Right kidney (tissue), 9 donors: ENCODE results near the gene SOWAHC.
"Not testable (repeated sequence)": the region's sequence is repeated elsewhere in the genome, so short reads cannot be mapped to it uniquely, and the experiment has no call there.

Experiments
- DNase-seq: peaks from one replicate; pipeline ENCODE4 v3.0.0-alpha.2; 2016
- long read RNA-seq, 8 donors: transcript quantifications; one replicate each; lab custom pipeline, GENCODE V29; 2026

The SOWAHC gene
- long read RNA-seq, donor 1, full-length matches to known transcripts, result 38 of 38 reads
- long read RNA-seq, donor 1, partial matches to known transcripts, result 0 of 38 reads
- long read RNA-seq, donor 1, other reads (novel, unspliced or antisense), result 0 of 38 reads
- long read RNA-seq, donor 2, full-length matches to known transcripts, result 15 of 15 reads
- long read RNA-seq, donor 2, partial matches to known transcripts, result 0 of 15 reads
- long read RNA-seq, donor 2, other reads (novel, unspliced or antisense), result 0 of 15 reads
- long read RNA-seq, donor 3, full-length matches to known transcripts, result 18 of 18 reads
- long read RNA-seq, donor 3, partial matches to known transcripts, result 0 of 18 reads
- long read RNA-seq, donor 3, other reads (novel, unspliced or antisense), result 0 of 18 reads
- long read RNA-seq, donor 4, full-length matches to known transcripts, result 30 of 30 reads
- long read RNA-seq, donor 4, partial matches to known transcripts, result 0 of 30 reads
- long read RNA-seq, donor 4, other reads (novel, unspliced or antisense), result 0 of 30 reads
- long read RNA-seq, donor 5, full-length matches to known transcripts, result 23 of 23 reads
- long read RNA-seq, donor 5, partial matches to known transcripts, result 0 of 23 reads
- long read RNA-seq, donor 5, other reads (novel, unspliced or antisense), result 0 of 23 reads
- long read RNA-seq, donor 6, full-length matches to known transcripts, result 32 of 32 reads
- long read RNA-seq, donor 6, partial matches to known transcripts, result 0 of 32 reads
- long read RNA-seq, donor 6, other reads (novel, unspliced or antisense), result 0 of 32 reads
- long read RNA-seq, donor 7, full-length matches to known transcripts, result 43 of 43 reads
- long read RNA-seq, donor 7, partial matches to known transcripts, result 0 of 43 reads
- long read RNA-seq, donor 7, other reads (novel, unspliced or antisense), result 0 of 43 reads
- long read RNA-seq, donor 8, full-length matches to known transcripts, result 26 of 26 reads
- long read RNA-seq, donor 8, partial matches to known transcripts, result 0 of 26 reads
- long read RNA-seq, donor 8, other reads (novel, unspliced or antisense), result 0 of 26 reads

GRCh38 chr2:109613922-109614714 is at the start of gene SOWAHC, which contains the start of gene SEPTIN10:
Gene SOWAHC (plus strand): TSS chr2:109614364. CDS start chr2:109614490, 126 bp downstream.
Gene SEPTIN10 (minus strand): TSS chr2:109613966. CDS start chr2:109613827, 139 bp downstream.
- DNase-seq, result peak; percentile 96

DNA sequence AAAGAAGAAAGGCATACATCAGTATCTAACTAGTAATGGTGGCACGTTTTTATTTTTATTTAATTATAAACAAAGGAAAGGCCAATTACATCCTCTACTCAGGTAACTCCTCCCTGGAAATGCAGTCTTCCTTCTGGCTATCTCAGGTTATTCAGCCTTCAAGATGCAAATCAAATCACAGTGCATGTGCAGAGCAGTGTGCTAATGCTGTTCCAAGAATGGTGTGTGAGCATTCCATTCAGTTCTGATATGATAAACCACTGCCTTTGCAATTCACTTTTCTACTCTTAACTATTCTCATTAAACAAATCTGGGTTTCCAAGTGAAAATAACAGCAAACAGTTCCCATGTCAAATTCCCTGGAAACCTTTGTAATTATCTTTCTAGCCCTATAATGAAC is 38.8 kb upstream of the SOWAHC start:
- DNase-seq, result no peak

- DNase-seq, result not testable (repeated sequence)
Measured at GRCh38 chr2:109577630-109578029, 36.5 kb upstream of the SOWAHC start.

GRCh38 chr2:109582928-109583895 is 31.0 kb upstream of the SOWAHC start:
- no peak for DNase-seq

DNA sequence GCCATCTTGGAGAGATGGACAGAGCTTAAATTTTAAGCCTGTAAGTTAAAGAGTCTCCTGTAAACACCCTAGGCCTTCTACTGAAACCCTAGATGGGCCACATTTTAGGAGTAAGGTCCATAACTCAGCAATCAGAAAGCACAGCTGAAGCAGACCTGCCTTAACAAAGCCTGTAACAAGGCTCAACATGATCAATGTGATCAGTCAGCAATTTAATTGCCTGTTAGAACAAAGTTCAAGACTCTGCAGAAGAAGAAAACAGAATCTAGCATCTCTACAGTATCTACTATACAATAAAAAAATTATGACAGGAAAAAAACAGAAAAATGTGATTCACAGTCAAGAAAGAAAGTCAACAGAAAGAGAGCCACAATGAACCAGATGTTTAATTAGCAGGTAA is 27.5 kb upstream of the SOWAHC start:
- no peak for DNase-seq

GRCh38 chr2:109591206-109591605 is 23.0 kb upstream of the SOWAHC start:
- no peak for DNase-seq

- DNase-seq, result no peak
Measured at GRCh38 chr2:109592905-109593304, 21.3 kb upstream of the SOWAHC start.

DNA sequence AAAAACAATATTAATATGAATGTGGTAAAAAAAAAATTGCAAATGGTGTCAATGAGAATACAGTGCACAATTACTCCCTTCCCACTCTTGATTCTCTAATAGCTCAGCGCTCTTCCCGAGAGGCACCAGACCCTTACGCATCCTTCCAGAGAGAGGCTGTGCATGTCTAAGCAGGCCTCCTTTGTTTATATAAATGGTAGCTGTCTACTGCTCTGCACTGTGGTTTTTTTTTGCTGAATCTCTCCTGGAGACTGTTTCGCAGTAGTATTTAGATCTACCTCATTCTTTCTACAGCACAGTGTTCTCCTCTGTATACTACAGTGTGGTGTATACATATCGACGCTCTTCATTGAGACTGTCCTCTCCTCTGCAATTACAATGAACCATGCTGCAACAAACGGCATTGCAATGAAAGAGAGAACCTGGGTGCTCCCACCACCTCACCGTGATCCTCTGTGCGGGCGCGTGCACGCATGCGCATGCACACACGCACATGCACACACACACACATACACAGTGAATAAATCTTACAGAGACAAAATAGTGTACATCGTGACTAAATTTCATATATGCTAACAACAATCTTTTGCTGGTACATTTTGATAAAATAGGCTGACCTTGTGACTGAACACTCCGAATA is 19.8 kb upstream of the SOWAHC start:
- no peak for DNase-seq

DNA sequence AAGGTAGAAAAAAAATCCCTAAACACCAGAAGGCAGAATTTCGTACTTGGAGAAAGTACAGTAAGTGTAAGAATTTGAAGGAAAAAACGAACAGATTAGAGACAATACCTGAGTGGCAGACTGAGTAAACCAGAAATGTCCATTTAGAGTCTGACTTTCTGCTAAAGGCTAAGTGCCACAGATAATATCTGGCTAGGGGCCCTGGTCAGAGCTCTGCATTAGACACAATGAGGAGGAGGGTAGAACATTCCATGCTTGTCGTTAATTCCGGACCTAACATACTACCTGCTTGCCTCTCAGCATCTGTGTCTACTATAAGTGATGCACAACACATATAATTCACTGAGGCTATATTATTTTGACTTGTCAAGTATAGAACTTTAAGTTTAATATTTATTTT is 18.5 kb upstream of the SOWAHC start:
- no peak for DNase-seq

DNA sequence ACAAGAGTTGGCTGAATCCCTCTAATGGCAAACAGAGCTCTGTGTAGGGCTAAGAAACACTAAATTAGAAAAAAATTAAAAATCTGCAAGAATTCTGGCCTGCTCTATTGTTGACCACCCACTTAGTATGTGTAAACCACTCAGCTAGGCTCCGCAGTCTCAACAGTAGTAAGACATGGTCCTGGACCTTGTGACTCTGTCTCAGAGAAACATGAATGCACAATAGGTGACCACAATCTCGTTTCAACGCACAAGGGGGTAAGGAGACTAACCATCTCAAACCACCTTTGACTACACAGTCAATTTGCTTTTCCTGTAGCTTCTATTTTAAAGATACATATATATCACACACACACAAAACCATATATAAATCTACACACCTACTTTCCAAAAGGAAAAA is 16.9 kb upstream of the SOWAHC start:
- no peak for DNase-seq

- no peak for DNase-seq
Measured at GRCh38 chr2:109601783-109602182, 12.4 kb upstream of the SOWAHC start.

GRCh38 chr2:109602617-109603188 is 11.5 kb upstream of the SOWAHC start:
- no peak for DNase-seq

GRCh38 chr2:109604597-109604996 is 9.6 kb upstream of the SOWAHC start:
- no peak for DNase-seq

- DNase-seq, result no peak
Measured at GRCh38 chr2:109607766-109608165, 6.4 kb upstream of the SOWAHC start.

DNA sequence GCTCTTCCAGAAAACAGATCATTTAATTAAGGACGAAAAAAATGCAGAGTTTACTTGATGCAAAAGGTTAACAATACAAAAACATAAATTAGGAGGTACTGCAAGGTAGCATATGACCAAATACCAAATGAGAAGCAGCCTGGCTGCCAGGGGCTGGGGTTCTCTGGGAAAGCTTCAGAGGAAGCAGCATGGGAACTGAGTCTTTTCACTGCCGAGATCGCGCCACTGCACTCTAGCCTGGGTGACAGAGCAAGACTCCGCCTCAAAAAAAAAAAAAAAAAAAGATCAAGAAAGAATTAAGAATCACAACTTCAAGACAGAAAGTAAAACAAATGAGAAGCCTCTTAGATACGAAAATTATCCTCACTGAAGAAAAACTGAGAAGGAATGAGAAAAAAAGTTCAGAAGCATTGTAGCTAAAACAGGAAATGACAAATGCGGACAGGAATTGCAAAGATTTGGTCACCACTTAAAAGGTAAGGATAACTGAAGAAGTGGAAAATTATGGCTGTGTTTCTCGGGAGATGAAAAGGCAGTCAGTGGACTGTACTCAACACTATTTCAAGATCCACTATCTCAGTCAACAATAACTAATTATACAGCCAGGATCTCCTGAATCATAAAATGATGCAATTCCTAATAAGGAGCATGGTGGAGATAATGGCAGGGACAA is 4.7 kb upstream of the SOWAHC start:
- DNase-seq, result no peak

DNA sequence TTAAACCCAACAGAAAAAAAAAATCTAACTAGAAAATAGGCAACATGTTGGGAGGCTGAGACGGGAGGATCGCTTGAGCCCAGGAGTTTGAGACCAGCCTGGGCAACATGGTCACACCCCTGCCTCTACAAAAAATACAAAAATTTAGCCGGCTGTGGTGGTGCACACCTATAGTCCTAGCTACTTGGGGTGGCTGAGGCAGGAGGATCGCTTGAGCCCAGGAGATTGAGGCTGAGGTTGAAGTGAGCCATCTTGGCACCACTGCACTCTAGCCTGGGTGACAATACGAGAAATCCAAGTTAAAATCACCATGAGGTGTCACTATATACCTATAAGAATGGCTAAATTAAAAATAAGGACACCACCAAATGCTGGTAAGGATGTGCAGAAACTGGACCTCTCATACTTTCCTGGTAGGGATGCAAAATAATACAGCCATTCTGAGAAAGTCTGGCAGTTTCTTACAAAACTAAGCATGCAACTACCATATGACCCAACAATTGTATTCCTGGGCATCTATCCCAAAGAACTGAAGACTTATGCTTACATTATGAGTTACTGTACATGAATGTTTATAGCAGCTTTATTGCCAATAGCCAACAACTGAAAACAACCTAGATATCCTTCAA is 2.6 kb upstream of the SOWAHC start:
- DNase-seq, result no peak

DNA sequence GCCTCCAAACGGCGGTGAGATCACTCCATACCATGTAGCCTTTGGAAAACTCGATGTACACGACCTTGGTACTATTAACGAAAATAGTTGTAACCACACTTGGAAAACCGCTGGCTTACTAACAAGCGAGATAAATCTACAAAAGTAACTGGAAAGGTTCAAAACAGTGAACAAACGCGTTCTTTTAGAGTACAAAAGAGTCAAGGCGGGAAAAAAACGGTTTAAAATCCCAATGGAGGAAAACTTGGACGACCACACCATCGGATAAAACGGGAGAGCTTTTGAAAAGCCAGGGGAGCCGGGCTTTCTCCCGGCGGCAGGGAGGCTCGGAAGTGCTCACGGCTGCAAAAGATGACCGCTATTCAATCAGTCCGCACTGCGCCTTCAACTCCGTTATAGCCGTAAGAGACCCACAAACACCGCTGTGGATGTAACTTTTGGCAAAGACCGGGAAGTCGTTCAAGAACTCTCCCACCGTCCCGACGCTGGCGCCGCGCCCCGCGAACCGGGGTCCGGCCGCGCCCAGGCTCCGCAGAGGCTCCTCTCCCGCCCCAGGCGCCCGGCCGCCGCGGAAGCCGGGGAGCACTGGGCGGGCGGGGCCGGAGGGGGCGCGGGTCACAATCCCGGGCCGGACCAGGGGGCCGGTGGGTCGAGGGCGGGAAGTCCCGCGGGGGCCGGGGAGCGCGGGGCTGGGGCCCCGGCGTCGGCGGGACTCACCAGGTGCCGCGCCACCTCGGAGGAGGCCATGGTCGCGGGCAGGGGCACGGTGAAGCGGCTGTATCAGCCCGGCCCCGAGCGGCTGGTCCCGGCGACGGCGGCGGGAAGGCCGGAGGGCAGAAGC is 863 bp upstream of the SOWAHC start:
- DNase-seq, result peak; percentile 87
